Endothelial cell of umbilical vein (primary cell): ENCODE measurements around the gene TNN. TPM values are rescaled to one million over a fixed set of nuclear protein-coding genes. Genes with fewer than 3 reads are reported as not detected.

ENCODE experiments used
- BruUV-seq: library from RNA; stranded (reverse); fragments of 400-500 nt; replicated peaks from 2 replicates; lab custom pipeline; 2021; lab: Mats Ljungman, UMichigan
- CTCF ChIA-PET: fragments of 300-600, 350-600 bp; sonication (Branson Sonifier 250); formaldehyde crosslinking; loops from one replicate; lab custom pipeline; 2021; ENCODE audit warnings: antibody characterized with exemption, inconsistent platforms; lab: Charles Lee
- POLR2A ChIA-PET: fragments of 300-600, 350-600 bp; sonication (Branson Sonifier 250); formaldehyde crosslinking; loops from one replicate; lab custom pipeline; 2021; ENCODE audit warnings: antibody characterized with exemption, inconsistent platforms; lab: Charles Lee
- DNase-seq: peaks from one replicate; pipeline ENCODE4 v3.0.0-alpha.2; 2011; ENCODE audit warnings: low read depth, low spot score
- FAIRE-seq: peaks from 2 replicates; lab custom pipeline; 2011; peaks lifted over from hg19 to GRCh38; lab: Jason Lieb, UNC
- H2AFZ ChIP-seq: 2 replicates; pipeline ENCODE4 v1.6.0; 2012; ENCODE audit warnings: low read depth, low read length, control low read depth, inconsistent platforms
- H3K27ac ChIP-seq: 2 replicates; pipeline ENCODE4 v1.5.1; 2011; ENCODE audit warnings: low read depth, mild to moderate bottlenecking, control low read depth, low read length, moderate library complexity; ENCODE audit not compliant: insufficient read depth
- H3K27me3 ChIP-seq, 2 experiments: 2 replicates each; pipeline versions ENCODE4 v1.6.0 to v1.6.1; 2011; ENCODE audit warnings: low read length in 2 of 2, mixed read lengths in 1 of 2; ENCODE audit not compliant: control insufficient read depth in 2 of 2, insufficient read depth in 2 of 2
- H3K36me3 ChIP-seq, 2 experiments: 2 replicates in 1 of 2; 3 replicates in 1 of 2; pipeline ENCODE4 v1.5.1; 2011; ENCODE audit warnings: low read length in 2 of 2, mild to moderate bottlenecking in 1 of 2, moderate library complexity in 1 of 2; ENCODE audit not compliant: control insufficient read depth in 2 of 2, insufficient read depth in 2 of 2; ENCODE audit errors: extremely low read depth in 1 of 2
- H3K4me1 ChIP-seq: 3 replicates; pipeline ENCODE4 v1.5.1; 2011; ENCODE audit warnings: mild to moderate bottlenecking, low read length; ENCODE audit not compliant: control insufficient read depth, insufficient read depth; ENCODE audit errors: extremely low read depth
- H3K4me2 ChIP-seq: 2 replicates; pipeline ENCODE4 v1.6.1; 2011; ENCODE audit warnings: low read length, control low read depth, mixed read lengths; ENCODE audit not compliant: insufficient read depth
- H3K4me3 ChIP-seq, 3 experiments: fragments of 200-600 bp in 1 of 3; sonication (generic), shearing (Covaris generic) in 1 of 3; replicated peaks in 1 of 3; 2 replicates each; pipeline ENCODE4 v1.5.1; 2011 to 2016; ENCODE audit warnings: control low read depth in 3 of 3, low read length in 3 of 3, mild to moderate bottlenecking in 2 of 3, inconsistent platforms in 1 of 3, low read depth in 1 of 3, moderate library complexity in 1 of 3; ENCODE audit not compliant: insufficient read depth in 1 of 3
- H3K79me2 ChIP-seq: 2 replicates; pipeline ENCODE4 v1.6.0; 2012; ENCODE audit warnings: low read length, inconsistent platforms; ENCODE audit not compliant: control insufficient read depth, insufficient read depth
- H3K9ac ChIP-seq: replicated peaks from 2 replicates; pipeline ENCODE3; 2011; ENCODE audit warnings: low read length, control low read depth; ENCODE audit not compliant: insufficient read depth; ENCODE audit errors: extremely low read depth
- H3K9me1 ChIP-seq: replicated peaks from 3 replicates; pipeline ENCODE4 v1.6.0; 2011; ENCODE audit warnings: mild to moderate bottlenecking, low read length; ENCODE audit not compliant: control insufficient read depth, insufficient read depth; ENCODE audit errors: extremely low read depth
- H3K9me3 ChIP-seq: replicated peaks from 2 replicates; pipeline ENCODE4 v1.5.1; 2012; ENCODE audit warnings: low read length, inconsistent platforms; ENCODE audit not compliant: control insufficient read depth, insufficient read depth
- H4K20me1 ChIP-seq: replicated peaks from 2 replicates; pipeline ENCODE3; 2011; ENCODE audit warnings: mild to moderate bottlenecking, low read length; ENCODE audit not compliant: control insufficient read depth, insufficient read depth; ENCODE audit errors: extremely low read depth
- CTCF ChIP-seq, 2 donors: IDR thresholded peaks; 1 replicate in 1 of 2; 2 replicates in 1 of 2; pipeline ENCODE4 v1.5.1; 2011; ENCODE audit warnings: low read length in 2 of 2, mild to moderate bottlenecking in 2 of 2, moderate library complexity in 2 of 2, control low read depth in 1 of 2, inconsistent platforms in 1 of 2, low read depth in 1 of 2; ENCODE audit not compliant: insufficient read depth in 1 of 2; ENCODE audit errors: extremely low read depth in 1 of 2
- EZH2 ChIP-seq: IDR thresholded peaks from 2 replicates; pipeline ENCODE4 v1.6.1; 2012; ENCODE audit warnings: borderline replicate concordance, low read depth, mild to moderate bottlenecking, moderate library complexity, low read length, inconsistent platforms; ENCODE audit not compliant: severe bottlenecking
- FOS ChIP-seq: IDR thresholded peaks from 2 replicates; pipeline ENCODE4 v1.6.1; 2011; ENCODE audit warnings: mild to moderate bottlenecking, low read length, moderate library complexity, borderline replicate concordance; ENCODE audit not compliant: insufficient read depth
- GATA2 ChIP-seq: IDR thresholded peaks from 2 replicates; pipeline ENCODE4 v1.7.0; 2011; ENCODE audit warnings: low read depth, mild to moderate bottlenecking, moderate library complexity, mixed read lengths, low read length; ENCODE audit not compliant: insufficient read length, insufficient read depth
- JUN ChIP-seq: IDR thresholded peaks from 2 replicates; pipeline ENCODE4 v1.6.1; 2011; ENCODE audit warnings: borderline replicate concordance, low read depth; ENCODE audit not compliant: insufficient read length, insufficient read depth
- MAX ChIP-seq: IDR thresholded peaks from 2 replicates; pipeline ENCODE4 v1.6.1; 2011; ENCODE audit not compliant: insufficient read depth, insufficient read length
- MYC ChIP-seq: IDR thresholded peaks from one replicate; pipeline ENCODE4 v1.6.1; 2011; ENCODE audit warnings: mild to moderate bottlenecking, low read depth, low read length
- POLR2A ChIP-seq: IDR thresholded peaks from 2 replicates; pipeline ENCODE4 v1.6.1; 2012; ENCODE audit warnings: low read depth, mild to moderate bottlenecking, control low read depth, low read length
- POLR2AphosphoS5 ChIP-seq: IDR thresholded peaks from 2 replicates; pipeline ENCODE4 v1.6.1; 2012; ENCODE audit warnings: low read depth, mild to moderate bottlenecking, control low read depth, low read length, moderate library complexity; ENCODE audit not compliant: insufficient read depth
- dilution Hi-C: fragments of 300-500 bp; cut with MboI; formaldehyde crosslinking; loops from one replicate; pipeline ENCODE4 v1.15.0; 2019; ENCODE audit warnings: low sequenced_read_pairs; ENCODE audit not compliant: extremely low pct_ligation_motif_present
- intact Hi-C: fragments of 100-400 bp; cut with micrococcal nuclease; formaldehyde crosslinking; loops from one replicate; pipeline ENCODE4 v1.10.0; 2022
- polyA plus RNA-seq, 4 experiments: library from polyadenylated mRNA; depleted of rRNA in 3 of 4; stranded (reverse) in 3 of 4; unstranded in 1 of 4; fragments of >200 nt; gene quantifications; 2 replicates each; pipeline versions ENCODE4 v1.2.1 to v1.2.3, GENCODE V29; 2011 to 2012; ENCODE audit warnings: missing spikeins in 1 of 4
- total RNA-seq: library from RNA; stranded (reverse); gene quantifications from 2 replicates; pipeline ENCODE4 v1.2.3, GENCODE V29; 2021

Gene TNN
- total and polyA plus RNA-seq, 2 donors (not counting 3 experiments of a cell fraction or from before 2014, with no cell fraction given): not detected

DNA sequence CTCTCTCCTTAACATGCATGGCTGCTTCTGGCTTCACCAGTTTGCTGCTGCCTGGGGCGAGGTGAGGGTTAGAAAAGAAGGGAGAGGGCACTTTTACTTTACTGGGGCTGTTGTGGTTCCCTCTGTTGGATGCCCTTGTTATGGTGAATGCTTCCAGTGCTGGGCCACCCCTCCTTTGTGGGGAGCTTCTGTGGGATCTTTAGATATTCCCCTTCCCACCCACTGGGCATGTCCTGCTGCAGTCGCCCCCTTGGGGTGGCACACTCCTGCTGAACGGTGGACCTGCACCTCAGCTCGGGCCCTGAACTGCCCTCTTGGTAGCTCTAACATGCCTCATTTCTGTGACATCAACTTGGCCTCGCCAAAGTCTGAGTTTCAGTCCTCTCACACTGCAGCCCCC is 6.0 kb downstream of the TNN start:
- no peak for FAIRE-seq
- H3K79me2 ChIP-seq: no peaks in the 10 kb centered on the region
- dilution Hi-C loops: no loop called here
- H3K36me3 ChIP-seq: no peaks in the 10 kb centered on the region
- POLR2A ChIA-PET: no interaction called here
- no peaks in the 10 kb centered on the region for H4K20me1 ChIP-seq
- H3K4me2 ChIP-seq: no peak overlapping the region
- H3K9me3 ChIP-seq: no peaks in the 10 kb centered on the region
- no peaks in the 10 kb centered on the region for H3K27me3 ChIP-seq
- BruUV-seq: no TSS peak
- TF ChIP-seq CTCF (IDR thresholded peaks at IDR 0.05; ENCODE audit: extremely low read depth in 1 of 2, insufficient read depth in 1 of 2, low read depth in 1 of 2, low read length in 2 of 2): no peak
- no peak for TF ChIP-seq JUN
- TF ChIP-seq POLR2A: no peak
- TF ChIP-seq MYC: no peak
- no peak for TF ChIP-seq MAX
- TF ChIP-seq FOS: no peak
- TF ChIP-seq POLR2AphosphoS5: no peak
- TF ChIP-seq EZH2: no peak
- TF ChIP-seq GATA2: no peak
- H3K9me1 ChIP-seq: no peaks in the 10 kb centered on the region
- no peak for DNase-seq
- intact Hi-C loops: no loop called here
- H2AFZ ChIP-seq: no peak overlapping the region
- peaks cover 4% of the 10 kb centered on the region for H3K4me1 ChIP-seq
- CTCF ChIA-PET: interaction anchor here (0.8 kb wide), 1 partner anchor 51 kb away, joined by 3 read pairs; no protein-coding TSS in a partner anchor
- no peak overlapping the region for H3K4me3 ChIP-seq
- H3K27ac ChIP-seq: no peak overlapping the region
- H3K9ac ChIP-seq: no peak overlapping the region
